Mucosa of rectum (tissue), 2 donors: Measurements from ENCODE around the gene ROR2.

Source experiments
- H3K27ac ChIP-seq, 2 donors: one replicate each; pipeline ENCODE4 v1.7.0; 2013; ENCODE audit warnings: inconsistent platforms in 2 of 2, low read depth in 2 of 2, low read length in 2 of 2
- H3K27me3 ChIP-seq, 2 donors: one replicate each; pipeline ENCODE4 v1.7.0; 2013; ENCODE audit warnings: low read length in 2 of 2; ENCODE audit not compliant: control insufficient read depth in 2 of 2, insufficient read depth in 2 of 2
- H3K36me3 ChIP-seq, 2 donors: one replicate each; pipeline ENCODE4 v1.7.0; 2013; ENCODE audit warnings: low read length in 2 of 2; ENCODE audit not compliant: control insufficient read depth in 2 of 2, insufficient read depth in 2 of 2
- H3K4me1 ChIP-seq, 2 donors: one replicate each; pipeline ENCODE4 v1.7.0; 2013; ENCODE audit warnings: low read length in 2 of 2, mild to moderate bottlenecking in 1 of 2; ENCODE audit not compliant: control insufficient read depth in 2 of 2, insufficient read depth in 2 of 2
- H3K4me3 ChIP-seq, 2 donors: one replicate each; pipeline ENCODE4 v1.7.0; 2013; ENCODE audit warnings: low read length in 2 of 2
- H3K9ac ChIP-seq, 2 donors: one replicate each; pipeline ENCODE4 v1.7.0; 2013; ENCODE audit warnings: low read length in 2 of 2, low read depth in 1 of 2, mild to moderate bottlenecking in 1 of 2
- H3K9me3 ChIP-seq, 2 donors: one replicate each; pipeline ENCODE4 v1.7.0; 2013; ENCODE audit warnings: low read length in 2 of 2; ENCODE audit not compliant: control insufficient read depth in 2 of 2
- donor health status: healthy.
- donor health status: Normal muscosa, but diverticular disease.

The ROR2 gene

GRCh38 chr9:91927922-91928510 lies 22.0 kb downstream of the ROR2 start:
- H3K4me1 ChIP-seq: no peaks in the 10 kb centered on the region
- no peaks in the 10 kb centered on the region for H3K27me3 ChIP-seq
- H3K36me3 ChIP-seq: no peaks in the 10 kb centered on the region
- no peak overlapping the region for H3K4me3 ChIP-seq
- peaks cover 8 to 13% of the 10 kb centered on the region in 2 donors for H3K9me3 ChIP-seq
- no peak overlapping the region for H3K27ac ChIP-seq
- H3K9ac ChIP-seq: no peak overlapping the region

- Histone ChIP-seq H3K4me3 (no peak overlapping the region), H3K9me3 (no peaks in the 10 kb centered on the region), H3K9ac (no peak overlapping the region), H3K27ac (no peak overlapping the region), H3K36me3 (no peaks in the 10 kb centered on the region), H3K27me3 (no peaks in the 10 kb centered on the region), H3K4me1 (peaks cover 0 to 3% of the 10 kb centered on the region in 2 donors)
Observed at GRCh38 chr9:91924090-91924489, 25.9 kb downstream of the ROR2 start.

GRCh38 chr9:91923145-91923544 lies 26.9 kb downstream of the ROR2 start:
- no peak overlapping the region for H3K9ac ChIP-seq
- no peak overlapping the region for H3K27ac ChIP-seq

GRCh38 chr9:91921371-91921770 lies 28.7 kb downstream of the ROR2 start:
- H3K27ac ChIP-seq: no peak overlapping the region
- H3K4me1 ChIP-seq: peaks cover 0 to 3% of the 10 kb centered on the region in 2 donors
- H3K27me3 ChIP-seq: no peaks in the 10 kb centered on the region
- H3K4me3 ChIP-seq: no peak overlapping the region
- H3K36me3 ChIP-seq: no peaks in the 10 kb centered on the region
- H3K9ac ChIP-seq: no peak overlapping the region
- no peaks in the 10 kb centered on the region for H3K9me3 ChIP-seq

More at GRCh38 chr9:91923145-91923544, 26.9 kb downstream of the ROR2 start:
- peaks cover 0 to 3% of the 10 kb centered on the region in 2 donors for H3K4me1 ChIP-seq
- H3K27me3 ChIP-seq: no peaks in the 10 kb centered on the region
- H3K4me3 ChIP-seq: no peak overlapping the region
- H3K36me3 ChIP-seq: no peaks in the 10 kb centered on the region
- H3K9me3 ChIP-seq: no peaks in the 10 kb centered on the region

DNA sequence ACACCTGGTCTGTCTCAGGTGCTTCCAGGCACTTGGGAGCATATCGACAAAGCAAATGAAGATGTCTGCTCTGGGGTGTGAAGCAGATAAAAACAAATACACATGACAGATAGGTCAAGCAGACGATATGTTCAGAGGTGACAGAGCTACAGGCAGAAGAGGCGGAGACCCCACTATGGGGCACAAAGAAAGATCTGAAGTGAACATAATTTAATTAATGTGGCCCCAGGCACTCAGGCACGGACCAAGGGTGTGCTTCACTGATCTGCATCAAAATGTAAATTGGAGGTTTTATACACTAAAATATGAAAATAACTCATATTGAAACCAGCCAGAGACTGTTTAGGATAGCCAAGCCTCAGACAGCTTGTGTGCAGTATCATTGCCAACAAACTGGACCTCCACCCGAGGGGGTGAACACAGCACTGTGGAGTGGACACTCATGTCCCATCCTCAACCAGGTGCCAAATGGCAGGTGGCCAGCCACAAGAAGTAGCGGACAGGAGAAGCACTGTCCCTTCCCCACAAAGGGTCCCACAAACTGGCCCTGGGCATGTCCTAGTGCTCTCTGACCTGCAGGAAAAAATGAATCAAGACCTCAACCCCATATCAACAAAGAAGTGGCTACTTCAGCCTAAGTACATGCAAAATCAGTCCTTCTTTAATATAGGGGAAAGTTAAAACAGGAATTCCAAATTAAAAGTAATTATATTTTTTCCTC lies 29.2 kb downstream of the ROR2 start:
- H3K4me3 ChIP-seq: no peak overlapping the region
- H3K27me3 ChIP-seq: no peaks in the 10 kb centered on the region
- no peaks in the 10 kb centered on the region for H3K36me3 ChIP-seq
- H3K9me3 ChIP-seq: no peaks in the 10 kb centered on the region
- peaks cover 0 to 3% of the 10 kb centered on the region in 2 donors for H3K4me1 ChIP-seq
- no peak overlapping the region for H3K27ac ChIP-seq
- H3K9ac ChIP-seq: no peak overlapping the region

DNA sequence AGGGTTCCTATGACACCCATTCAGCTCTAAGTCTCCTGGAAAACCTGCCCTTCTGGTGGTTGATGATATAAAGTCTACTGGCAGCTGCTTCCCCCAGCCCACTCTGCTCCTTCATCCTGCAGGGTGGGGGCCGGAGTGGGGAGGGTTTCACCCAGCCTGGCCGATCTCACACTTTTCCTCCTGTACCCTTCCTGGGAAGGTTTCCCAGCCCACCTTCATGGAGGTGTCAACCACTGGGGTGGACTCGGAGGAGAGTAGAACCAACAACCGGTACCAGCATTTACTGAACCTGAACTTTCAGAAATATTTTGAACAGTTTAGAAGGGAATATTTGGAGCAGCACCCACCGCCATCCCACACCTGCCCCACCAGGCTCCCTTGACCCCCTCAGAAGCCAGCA lies 30.4 kb downstream of the ROR2 start:
- H3K4me1 ChIP-seq: peaks cover 0 to 3% of the 10 kb centered on the region in 2 donors
- no peak overlapping the region for H3K27ac ChIP-seq
- no peak overlapping the region for H3K9ac ChIP-seq
- H3K27me3 ChIP-seq: no peaks in the 10 kb centered on the region
- no peaks in the 10 kb centered on the region for H3K9me3 ChIP-seq
- H3K36me3 ChIP-seq: no peaks in the 10 kb centered on the region
- no peak overlapping the region for H3K4me3 ChIP-seq

DNA sequence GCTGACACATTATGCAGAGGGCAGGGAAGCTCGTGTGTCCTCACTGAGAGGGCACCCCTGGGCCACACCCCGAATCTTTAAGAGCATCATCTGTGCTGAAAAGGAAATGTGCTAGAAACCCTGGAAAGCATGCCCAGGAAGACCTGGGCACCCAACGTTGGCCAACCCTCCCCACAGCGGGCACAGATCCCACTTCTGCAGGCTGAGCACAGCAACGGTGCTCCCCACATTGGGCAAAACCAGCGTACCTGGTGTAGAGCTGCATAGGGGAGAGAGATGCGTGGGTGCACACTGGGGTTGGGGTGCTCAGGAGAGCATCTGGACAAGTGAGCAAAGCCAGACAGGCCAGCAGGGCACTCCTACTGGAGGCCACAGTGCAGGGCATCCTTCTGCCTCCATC lies 32.6 kb downstream of the ROR2 start:
- no peaks in the 10 kb centered on the region for H3K9me3 ChIP-seq
- no peaks in the 10 kb centered on the region for H3K27me3 ChIP-seq
- H3K36me3 ChIP-seq: no peaks in the 10 kb centered on the region
- H3K4me3 ChIP-seq: no peak overlapping the region
- peaks cover 0 to 3% of the 10 kb centered on the region in 2 donors for H3K4me1 ChIP-seq
- H3K9ac ChIP-seq: no peak overlapping the region
- H3K27ac ChIP-seq: no peak overlapping the region

- Histone ChIP-seq H3K27ac (no peak overlapping the region), H3K9ac (no peak overlapping the region), H3K9me3 (no peaks in the 10 kb centered on the region), H3K4me1 (no peaks in the 10 kb centered on the region), H3K27me3 (no peaks in the 10 kb centered on the region), H3K4me3 (no peak overlapping the region), H3K36me3 (no peaks in the 10 kb centered on the region)
Observed at GRCh38 chr9:91915524-91916263, 34.3 kb downstream of the ROR2 start.

DNA sequence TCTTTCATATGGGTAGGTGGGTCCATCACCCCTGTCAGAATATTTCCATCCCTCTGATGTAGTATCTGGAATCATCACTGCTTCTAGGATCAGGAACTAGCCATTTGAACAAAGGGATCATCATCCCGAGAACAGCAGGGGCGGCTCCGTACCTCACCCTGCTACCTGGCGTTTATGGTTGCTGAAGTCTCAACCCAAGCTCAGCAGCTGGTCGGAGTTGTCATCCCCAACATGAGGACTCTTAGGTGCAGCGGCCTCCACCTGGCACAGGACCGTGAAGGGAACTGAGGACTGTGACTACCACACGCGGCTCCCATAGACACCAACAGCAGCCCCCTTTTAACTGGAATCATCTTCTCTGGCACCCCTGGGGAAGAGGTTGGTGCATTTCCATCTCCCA lies 35.1 kb downstream of the ROR2 start:
- Histone ChIP-seq H3K36me3 (no peaks in the 10 kb centered on the region), H3K4me1 (no peaks in the 10 kb centered on the region), H3K27me3 (no peaks in the 10 kb centered on the region)

GRCh38 chr9:91914404-91914803 lies 35.6 kb downstream of the ROR2 start:
- Histone ChIP-seq H3K4me1 (no peaks in the 10 kb centered on the region), H3K27ac (no peak overlapping the region), H3K9ac (no peak overlapping the region), H3K9me3 (no peaks in the 10 kb centered on the region), H3K36me3 (no peaks in the 10 kb centered on the region), H3K27me3 (no peaks in the 10 kb centered on the region), H3K4me3 (no peak overlapping the region)

More for the DNA sequence above, 35.1 kb downstream of the ROR2 start:
- Histone ChIP-seq H3K27ac (no peak overlapping the region), H3K9ac (no peak overlapping the region), H3K4me3 (no peak overlapping the region), H3K9me3 (no peaks in the 10 kb centered on the region)
